K562 (cell line): ENCODE results near the gene MCC. TPM values are rescaled to one million over a fixed set of nuclear protein-coding genes. Genes with fewer than 3 reads are reported as not detected.
A peak's percentile ranks its signal among the peaks of the same experiment; 100 is the strongest.

Source experiments
- AFF1 ChIP-seq, 2 experiments: fragments of 450-650 bp; IDR thresholded peaks; 2 replicates each; pipeline ENCODE4 v1.6.1; 2018; ENCODE audit warnings: mild to moderate bottlenecking in 2 of 2, low read depth in 1 of 2; ENCODE audit not compliant: partially characterized antibody in 2 of 2
- ATF1 ChIP-seq, 2 experiments: fragments of 450-650 bp in 1 of 2; IDR thresholded peaks; 2 replicates each; pipeline ENCODE4 v1.6.1; 2016; ENCODE audit warnings: missing compliant biosample characterization in 1 of 2, missing genetic modification characterization in 1 of 2
- ATF4 ChIP-seq: fragments of 450-650 bp; formaldehyde crosslinking; IDR thresholded peaks from 2 replicates; pipeline ENCODE4 v1.4.0; 2022; ENCODE audit warnings: mild to moderate bottlenecking, moderate library complexity
- CREB1 ChIP-seq, 2 experiments: sonication (generic) in 1 of 2; formaldehyde crosslinking in 1 of 2; IDR thresholded peaks; 2 replicates each; pipeline versions ENCODE4 v1.6.1 to v1.8.0; 2012 to 2022; ENCODE audit warnings: inconsistent platforms in 1 of 2, mild to moderate bottlenecking in 1 of 2, missing genetic modification reagents in 1 of 2, moderate library complexity in 1 of 2
- E2F8 ChIP-seq: fragments of 450-650 bp; IDR thresholded peaks from 2 replicates; pipeline ENCODE4 v1.7.1; 2018; ENCODE audit warnings: mild to moderate bottlenecking, low read depth; ENCODE audit not compliant: partially characterized antibody
- MLLT1 ChIP-seq, 2 experiments: fragments of 450-650 bp; IDR thresholded peaks; 2 replicates each; pipeline ENCODE4 v1.6.1; 2016
- NKRF ChIP-seq: fragments of 450-650 bp; IDR thresholded peaks from 2 replicates; pipeline ENCODE4 v1.6.1; 2016; ENCODE audit warnings: borderline replicate concordance
- PHB2 ChIP-seq: fragments of 450-650 bp; IDR thresholded peaks from 2 replicates; pipeline ENCODE4 v1.6.1; 2017; ENCODE audit warnings: low read depth
- TAF15 ChIP-seq: fragments of 200-400 bp; formaldehyde crosslinking; IDR thresholded peaks from 2 replicates; pipeline ENCODE4 v1.6.1; 2017; ENCODE audit warnings: mild to moderate bottlenecking, low read depth, low read length, moderate library complexity
- U2AF1 ChIP-seq: fragments of 200-400 bp; formaldehyde crosslinking; optimal IDR thresholded peaks from 2 replicates; pipeline ENCODE3; 2017; ENCODE audit warnings: mild to moderate bottlenecking, low read depth, low read length, moderate library complexity
- XRCC3 ChIP-seq: fragments of 450-650 bp; IDR thresholded peaks from 2 replicates; pipeline ENCODE4 v1.6.1; 2017; ENCODE audit warnings: mild to moderate bottlenecking, moderate library complexity
- ZC3H11A ChIP-seq: IDR thresholded peaks from 2 replicates; pipeline ENCODE4 v1.6.1; 2012; ENCODE audit warnings: low read depth, low read length, improper control_type of control experiment
- ZFX ChIP-seq: sonication (generic); formaldehyde crosslinking; IDR thresholded peaks from 2 replicates; pipeline ENCODE4 v1.8.0; 2022; ENCODE audit warnings: mild to moderate bottlenecking, missing genetic modification reagents, moderate library complexity
- ZNF696 ChIP-seq: fragments of 250-450 bp; sonication (Bioruptor Pico); conservative IDR thresholded peaks from 2 replicates; pipeline ENCODE4 v1.4.0; 2020; ENCODE audit warnings: mild to moderate bottlenecking, moderate library complexity
- polyA plus RNA-seq, 8 experiments: library from polyadenylated mRNA; depleted of rRNA in 4 of 8; stranded (reverse) in 5 of 8; unstranded in 3 of 8; fragments of >200 nt; fragmentation: Nextera tagmentation in 2 of 8; fragmentation: Illumina TruSeq in 1 of 8; extraction: Ambion mirVana in 2 of 8; extraction: Trizol in 1 of 8; gene quantifications; 2 replicates each; pipeline versions ENCODE4 v1.2.1 to v1.2.3, GENCODE V29; 2011 to 2014; ENCODE audit warnings: inconsistent platforms in 1 of 8, missing spikeins in 1 of 8
- total RNA-seq, 7 experiments: library from RNA; depleted of rRNA in 6 of 7; stranded (reverse); fragments of >200 nt in 6 of 7; fragmentation: Illumina TruSeq in 2 of 7; extraction: Trizol in 2 of 7; gene quantifications; 2 replicates each; pipeline versions ENCODE4 v1.2.1 to v1.2.3, GENCODE V29; 2011 to 2021; ENCODE audit warnings: low replicate concordance in 1 of 7

The MCC gene
- total and polyA plus RNA-seq, 9 of the 15 experiments (the other 6 are each of a cell fraction or from before 2014, with no cell fraction given): 0.04 to 0.24 (median 0.06) TPM; not detected in 1

- TF ChIP-seq AFF1 (IDR thresholded peaks at IDR 0.05; ENCODE audit: low read depth in 1 of 2, partially characterized antibody in 2 of 2): peak in 1 of 2 experiments; percentile 18
- no peak for TF ChIP-seq PHB2
- TF ChIP-seq ZNF696: no peak
- peak; percentile 82 for TF ChIP-seq ZFX
- TF ChIP-seq MLLT1 (IDR thresholded peaks at IDR 0.05): peak; percentile 90 to 92; a peak in 3 of 4 replicates
- peak; percentile 60 for TF ChIP-seq CREB1 (IDR thresholded peaks at IDR 0.05)
- TF ChIP-seq CREB1 (CRISPR knock-in tag; IDR thresholded peaks at IDR 0.05): peak; percentile 36
- TF ChIP-seq ATF4 (CRISPR knock-in tag): no peak
- TF ChIP-seq E2F8: peak; percentile 63
- TF ChIP-seq ZC3H11A: no peak
- TF ChIP-seq TAF15: no peak
- no peak for TF ChIP-seq ATF1 (CRISPR knock-in tag; IDR thresholded peaks at IDR 0.05)
- peak; percentile 62 for TF ChIP-seq ATF1 (tag; IDR thresholded peaks at IDR 0.05)
- TF ChIP-seq NKRF: peak; percentile 67; the same call in 1 of the 2 replicates
- TF ChIP-seq U2AF1: no peak
- TF ChIP-seq XRCC3: no peak
Measured at GRCh38 chr5:112976432-112977309, 511.6 kb downstream of the MCC start, which contains the start of gene DCP2 (continued).
